ENCODE results near the gene RRP1.

- TF ChIP-seq SMARCE1 (IDR thresholded peaks at IDR 0.05) = no peak
- no peak for TF ChIP-seq GABPB1 (CRISPR knock-in tag; IDR thresholded peaks at IDR 0.05)
- TF ChIP-seq SNIP1 (IDR thresholded peaks at IDR 0.05; ENCODE audit: low read depth) = no peak
- no peak for TF ChIP-seq CBFB (CRISPR knock-in tag; IDR thresholded peaks at IDR 0.05)
- TF ChIP-seq NR2C2 (CRISPR knock-in tag; IDR thresholded peaks at IDR 0.05) = no peak
- TF ChIP-seq NR2C2 (tag; IDR thresholded peaks at IDR 0.05) = no peak
- no peak for TF ChIP-seq CTCF (IDR thresholded peaks at IDR 0.05 in 2 of 3, conservative IDR thresholded peaks at IDR 0.05 in 1 of 3; ENCODE audit: insufficient read depth in 2 of 3, low read depth in 1 of 3, low read length in 3 of 3)
- no peak for TF ChIP-seq EP300 (IDR thresholded peaks at IDR 0.05; ENCODE audit: low read length)
These were observed 16.8 kb downstream of the RRP1 start for GRCh38 chr21:43806017-43806710.

All from K562 (cell line).